ENCODE results near the gene PDZD2. TPM values are rescaled to one million over a fixed set of nuclear protein-coding genes. Genes with fewer than 3 reads are reported as not detected.
"Not testable (repeated sequence)": the region's sequence is repeated elsewhere in the genome, so short reads cannot be mapped to it uniquely, and the experiment has no call there.

The PDZD2 gene
- total and polyA plus RNA-seq, 8 donors: under 0.01 to 61.3 (median 5.8) TPM

DNA sequence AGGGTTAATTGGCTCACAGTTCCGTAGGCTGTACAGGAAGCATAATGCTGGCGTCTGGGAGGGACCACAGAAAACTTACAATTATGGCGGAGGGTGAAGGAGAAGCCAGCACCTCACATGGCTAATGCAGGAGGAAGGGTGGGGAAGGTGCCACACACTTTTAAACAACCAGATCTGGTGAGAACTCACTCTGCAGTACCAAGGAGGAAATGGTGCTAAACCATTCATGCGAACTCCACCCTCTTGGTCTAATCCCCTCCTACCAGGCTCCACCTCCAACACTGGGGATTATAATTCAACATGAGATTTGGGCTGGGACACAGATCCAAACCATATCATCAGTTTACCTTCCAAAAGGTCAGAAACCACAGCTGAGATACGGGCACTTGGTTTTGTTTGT, 122.9 kb downstream of the PDZD2 start:
- H3K27me3 ChIP-seq: no peaks in the 10 kb centered on the region
- H3K4me1 ChIP-seq: no peaks in the 10 kb centered on the region
- no peak overlapping the region for H3K4me3 ChIP-seq
- no peak overlapping the region for H3K27ac ChIP-seq
- no peaks in the 10 kb centered on the region for H3K9me3 ChIP-seq
- WGBS, 5 donors: 69 to 90% (median 74%) methylated on average over 5 of the region's 5 CpGs
- H3K36me3 ChIP-seq: no peaks in the 10 kb centered on the region
- DNase-seq: no peak
- intact Hi-C loops (cut with DNase I; ENCODE audit: low total_unique reads): no loop called here
- TF ChIP-seq EP300 (IDR thresholded peaks at IDR 0.05) (no peak), CTCF (IDR thresholded peaks at IDR 0.05) (no peak), POLR2A (IDR thresholded peaks at IDR 0.05) (no peak), POLR2AphosphoS5 (IDR thresholded peaks at IDR 0.05) (no peak)

GRCh38 chr5:31763424-31763823, 124.5 kb downstream of the PDZD2 start:
- no peak for TF ChIP-seq EP300 (IDR thresholded peaks at IDR 0.05)
- TF ChIP-seq POLR2AphosphoS5 (IDR thresholded peaks at IDR 0.05): no peak
- TF ChIP-seq CTCF (IDR thresholded peaks at IDR 0.05): no peak
- TF ChIP-seq POLR2A (IDR thresholded peaks at IDR 0.05): no peak
- Histone ChIP-seq H3K9me3 (no peaks in the 10 kb centered on the region), H3K36me3 (no peaks in the 10 kb centered on the region), H3K27ac (no peak overlapping the region), H3K4me1 (no peaks in the 10 kb centered on the region), H3K4me3 (no peak overlapping the region), H3K27me3 (no peaks in the 10 kb centered on the region)
- intact Hi-C loops (cut with DNase I; ENCODE audit: low total_unique reads): no loop called here
- DNase-seq: no peak
- WGBS, 5 donors: 80 to 89% (median 87%) methylated on average over 6 of the region's 6 CpGs

DNA sequence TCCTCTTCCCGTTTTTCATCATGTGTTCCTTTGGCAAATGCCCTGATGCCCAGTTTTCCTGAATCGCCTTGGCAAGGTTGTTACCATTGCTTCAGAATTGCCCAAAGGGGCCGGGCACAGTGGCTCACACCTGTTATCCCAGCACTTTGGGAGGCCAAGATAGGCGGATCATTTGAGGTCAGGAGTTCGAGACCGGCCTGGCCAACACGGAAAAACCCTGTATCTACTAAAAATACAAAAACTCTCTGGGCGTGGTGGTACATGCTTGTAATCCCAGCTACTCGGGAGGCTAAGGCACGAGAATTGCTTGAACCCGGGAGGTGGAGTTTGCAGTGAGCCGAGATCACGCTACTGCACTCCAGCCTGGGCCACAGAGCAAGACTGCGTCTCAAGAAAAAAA, 125.8 kb downstream of the PDZD2 start:
- H3K36me3 ChIP-seq; H3K4me3 ChIP-seq; DNase-seq; H3K4me1 ChIP-seq; H3K27me3 ChIP-seq; intact Hi-C loops (cut with DNase I; ENCODE audit: low total_unique reads); H3K9me3 ChIP-seq; H3K27ac ChIP-seq: not testable (repeated sequence)
- 78 to 85% (median 82%) methylated on average over 14 of the region's 14 CpGs for WGBS, 5 donors

GRCh38 chr5:31767335-31768031, 128.6 kb downstream of the PDZD2 start:
- Histone ChIP-seq H3K9me3 (no peaks in the 10 kb centered on the region), H3K4me3 (no peak overlapping the region), H3K27me3 (no peaks in the 10 kb centered on the region), H3K27ac (no peak overlapping the region), H3K4me1 (no peaks in the 10 kb centered on the region), H3K36me3 (no peaks in the 10 kb centered on the region)
- DNase-seq: no peak
- TF ChIP-seq POLR2A (IDR thresholded peaks at IDR 0.05) (no peak), POLR2AphosphoS5 (IDR thresholded peaks at IDR 0.05) (no peak), CTCF (IDR thresholded peaks at IDR 0.05) (no peak)
- WGBS, 5 donors: 70 to 91% (median 83%) methylated on average over 4 of the region's 4 CpGs
- intact Hi-C loops (cut with DNase I; ENCODE audit: low total_unique reads): no loop called here

DNA sequence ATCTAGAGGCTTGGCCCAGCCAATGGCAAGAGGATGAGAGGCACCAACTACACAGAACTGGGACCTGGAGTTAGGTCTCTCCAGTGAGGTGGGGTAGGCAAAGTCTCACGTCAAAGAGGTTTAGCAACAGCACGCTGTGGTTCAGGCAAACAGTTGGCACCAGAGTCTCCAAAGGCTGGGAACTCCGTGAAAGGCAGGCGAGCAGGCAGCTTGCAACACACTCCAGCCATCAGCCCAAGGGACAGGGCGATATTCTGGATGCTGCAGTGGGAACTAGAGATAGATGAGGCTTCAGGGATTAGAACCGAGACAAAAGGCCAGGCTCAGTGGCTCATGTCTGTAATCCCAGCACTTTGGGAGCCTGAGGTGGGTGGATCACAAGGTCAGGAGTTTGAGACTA, 129.1 kb downstream of the PDZD2 start:
- Histone ChIP-seq H3K27me3 (no peaks in the 10 kb centered on the region), H3K9me3 (no peaks in the 10 kb centered on the region), H3K27ac (no peak overlapping the region), H3K4me3 (no peak overlapping the region), H3K4me1 (no peaks in the 10 kb centered on the region), H3K36me3 (no peaks in the 10 kb centered on the region)
- TF ChIP-seq CTCF (IDR thresholded peaks at IDR 0.05) (no peak), EP300 (IDR thresholded peaks at IDR 0.05) (no peak), POLR2AphosphoS5 (IDR thresholded peaks at IDR 0.05) (no peak), POLR2A (IDR thresholded peaks at IDR 0.05) (no peak)
- DNase-seq: no peak
- intact Hi-C loops (cut with DNase I; ENCODE audit: low total_unique reads): no loop called here
- 84 to 95% (median 87%) methylated on average over 5 to 6 of the region's 6 CpGs for WGBS, 5 donors

Data from stomach (tissue), 9 donors.